H1 (cell line): Measurements from ENCODE around the gene ZNF362.

Experiments
- E2F6 ChIP-seq: IDR thresholded peaks from 2 replicates; pipeline ENCODE4 v1.6.1; 2012; ENCODE audit warnings: inconsistent platforms
- POLR2A ChIP-seq, 2 experiments: IDR thresholded peaks; 1 replicate in 1 of 2; 2 replicates in 1 of 2; pipeline ENCODE4 v1.6.1; 2011; ENCODE audit warnings: low read depth in 2 of 2, low read length in 2 of 2, mild to moderate bottlenecking in 2 of 2; ENCODE audit errors: control extremely low read depth in 1 of 2
- RAD21 ChIP-seq, 2 experiments: IDR thresholded peaks in 1 of 2; conservative IDR thresholded peaks in 1 of 2; 2 replicates each; pipeline ENCODE4 v1.6.1; 2011; ENCODE audit warnings: low read depth in 2 of 2, low read length in 2 of 2, improper control_type of control experiment in 1 of 2, inconsistent platforms in 1 of 2, mild to moderate bottlenecking in 1 of 2, moderate library complexity in 1 of 2
- TF ChIP-seq, protein P1 (sequence below), 3 experiments: IDR thresholded peaks; 1 replicate in 2 of 3; 2 replicates in 1 of 3; pipeline versions ENCODE4 v1.5.1 to v1.6.1; 2011; ENCODE audit warnings: low read length in 3 of 3, mild to moderate bottlenecking in 3 of 3, inconsistent platforms in 2 of 3, low read depth in 1 of 3, moderate library complexity in 1 of 3; ENCODE audit not compliant: insufficient read depth in 1 of 3; ENCODE audit errors: control extremely low read depth in 1 of 3

DNA sequence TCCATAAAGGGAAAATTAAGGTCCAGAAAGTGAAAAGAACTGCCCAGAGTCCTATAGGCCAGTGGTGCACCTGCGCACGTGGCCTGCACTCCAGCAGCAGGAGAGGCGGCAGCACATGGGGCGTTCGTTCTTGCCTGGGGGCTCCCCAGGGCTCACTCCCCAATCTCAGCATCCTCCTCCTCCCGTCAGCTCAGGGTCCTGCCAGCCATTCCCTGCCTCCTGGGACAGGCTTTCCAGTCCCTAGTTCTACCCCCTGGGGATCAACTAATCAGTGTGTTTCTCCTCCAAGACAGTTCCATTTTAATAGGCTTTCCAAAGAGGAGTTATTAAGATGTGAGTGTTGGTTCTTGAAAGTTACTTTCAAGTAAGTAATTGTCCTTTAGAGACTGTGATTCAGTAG, 65.8 kb downstream of the ZNF362 start:
- TF ChIP-seq POLR2A (IDR thresholded peaks at IDR 0.05; ENCODE audit: control extremely low read depth in 1 of 2, low read depth in 2 of 2, low read length in 2 of 2), result no peak
- TF ChIP-seq, protein P1, sequence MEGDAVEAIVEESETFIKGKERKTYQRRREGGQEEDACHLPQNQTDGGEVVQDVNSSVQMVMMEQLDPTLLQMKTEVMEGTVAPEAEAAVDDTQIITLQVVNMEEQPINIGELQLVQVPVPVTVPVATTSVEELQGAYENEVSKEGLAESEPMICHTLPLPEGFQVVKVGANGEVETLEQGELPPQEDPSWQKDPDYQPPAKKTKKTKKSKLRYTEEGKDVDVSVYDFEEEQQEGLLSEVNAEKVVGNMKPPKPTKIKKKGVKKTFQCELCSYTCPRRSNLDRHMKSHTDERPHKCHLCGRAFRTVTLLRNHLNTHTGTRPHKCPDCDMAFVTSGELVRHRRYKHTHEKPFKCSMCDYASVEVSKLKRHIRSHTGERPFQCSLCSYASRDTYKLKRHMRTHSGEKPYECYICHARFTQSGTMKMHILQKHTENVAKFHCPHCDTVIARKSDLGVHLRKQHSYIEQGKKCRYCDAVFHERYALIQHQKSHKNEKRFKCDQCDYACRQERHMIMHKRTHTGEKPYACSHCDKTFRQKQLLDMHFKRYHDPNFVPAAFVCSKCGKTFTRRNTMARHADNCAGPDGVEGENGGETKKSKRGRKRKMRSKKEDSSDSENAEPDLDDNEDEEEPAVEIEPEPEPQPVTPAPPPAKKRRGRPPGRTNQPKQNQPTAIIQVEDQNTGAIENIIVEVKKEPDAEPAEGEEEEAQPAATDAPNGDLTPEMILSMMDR (IDR thresholded peaks at IDR 0.05; ENCODE audit: control extremely low read depth in 1 of 3, insufficient read depth in 1 of 3, low read depth in 1 of 3, low read length in 3 of 3), result no peak
- TF ChIP-seq RAD21 (IDR thresholded peaks at IDR 0.05 in 1 of 2, conservative IDR thresholded peaks at IDR 0.05 in 1 of 2; ENCODE audit: low read depth in 2 of 2, low read length in 2 of 2), result no peak
- TF ChIP-seq E2F6, result no peak
